ENCODE measurements around the gene CRYBB3. TPM values are rescaled to one million over a fixed set of nuclear protein-coding genes. Genes with fewer than 3 reads are reported as not detected.

Gene CRYBB3
- total RNA-seq, 1 experiment from 2014 or later: 0.64 TPM

DNA sequence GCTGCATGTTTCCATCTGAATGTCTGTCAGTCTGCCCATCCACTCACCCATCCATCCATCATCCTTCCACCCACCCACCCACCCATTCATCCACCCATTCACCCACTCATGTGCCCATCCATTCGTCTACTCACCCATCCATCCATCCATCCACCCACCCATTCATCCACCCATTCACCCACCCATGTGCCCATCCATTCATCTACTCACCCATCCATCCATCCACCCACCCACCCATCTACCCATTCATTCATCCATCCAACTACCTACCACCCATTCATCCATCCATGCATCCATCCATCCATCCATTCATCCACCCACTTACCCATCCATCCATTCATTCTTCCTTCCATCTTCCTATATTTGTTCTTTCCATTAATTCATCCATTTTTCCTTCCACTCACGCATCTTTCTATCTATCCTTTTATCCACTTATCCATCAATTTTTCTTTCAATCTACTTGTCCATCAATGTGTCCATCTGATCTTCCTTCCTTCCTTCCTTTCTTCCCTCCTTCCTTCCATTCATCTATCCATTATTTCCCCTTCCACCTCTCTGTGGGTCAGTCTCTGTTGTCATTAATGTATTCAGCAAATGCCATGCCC, 8.0 kb downstream of the CRYBB3 start (continued):
- TF ChIP-seq, protein P1, sequence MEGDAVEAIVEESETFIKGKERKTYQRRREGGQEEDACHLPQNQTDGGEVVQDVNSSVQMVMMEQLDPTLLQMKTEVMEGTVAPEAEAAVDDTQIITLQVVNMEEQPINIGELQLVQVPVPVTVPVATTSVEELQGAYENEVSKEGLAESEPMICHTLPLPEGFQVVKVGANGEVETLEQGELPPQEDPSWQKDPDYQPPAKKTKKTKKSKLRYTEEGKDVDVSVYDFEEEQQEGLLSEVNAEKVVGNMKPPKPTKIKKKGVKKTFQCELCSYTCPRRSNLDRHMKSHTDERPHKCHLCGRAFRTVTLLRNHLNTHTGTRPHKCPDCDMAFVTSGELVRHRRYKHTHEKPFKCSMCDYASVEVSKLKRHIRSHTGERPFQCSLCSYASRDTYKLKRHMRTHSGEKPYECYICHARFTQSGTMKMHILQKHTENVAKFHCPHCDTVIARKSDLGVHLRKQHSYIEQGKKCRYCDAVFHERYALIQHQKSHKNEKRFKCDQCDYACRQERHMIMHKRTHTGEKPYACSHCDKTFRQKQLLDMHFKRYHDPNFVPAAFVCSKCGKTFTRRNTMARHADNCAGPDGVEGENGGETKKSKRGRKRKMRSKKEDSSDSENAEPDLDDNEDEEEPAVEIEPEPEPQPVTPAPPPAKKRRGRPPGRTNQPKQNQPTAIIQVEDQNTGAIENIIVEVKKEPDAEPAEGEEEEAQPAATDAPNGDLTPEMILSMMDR (IDR thresholded peaks at IDR 0.05 in 2 of 3, conservative IDR thresholded peaks at IDR 0.05 in 1 of 3; ENCODE audit: borderline replicate concordance in 1 of 3, insufficient read depth in 1 of 3, low read depth in 2 of 3, low read length in 2 of 3): no peak
- TF ChIP-seq SRF (IDR thresholded peaks at IDR 0.05; ENCODE audit: low read depth) (no peak), EZH2 (IDR thresholded peaks at IDR 0.05) (no peak), ZNF274 (IDR thresholded peaks at IDR 0.05; ENCODE audit: low read depth, low read length) (no peak), POLR2AphosphoS5 (IDR thresholded peaks at IDR 0.05; ENCODE audit: low read depth, low read length) (no peak), ZFX (IDR thresholded peaks at IDR 0.05) (no peak), CEBPB (IDR thresholded peaks at IDR 0.05; ENCODE audit: low read depth) (no peak)

DNA sequence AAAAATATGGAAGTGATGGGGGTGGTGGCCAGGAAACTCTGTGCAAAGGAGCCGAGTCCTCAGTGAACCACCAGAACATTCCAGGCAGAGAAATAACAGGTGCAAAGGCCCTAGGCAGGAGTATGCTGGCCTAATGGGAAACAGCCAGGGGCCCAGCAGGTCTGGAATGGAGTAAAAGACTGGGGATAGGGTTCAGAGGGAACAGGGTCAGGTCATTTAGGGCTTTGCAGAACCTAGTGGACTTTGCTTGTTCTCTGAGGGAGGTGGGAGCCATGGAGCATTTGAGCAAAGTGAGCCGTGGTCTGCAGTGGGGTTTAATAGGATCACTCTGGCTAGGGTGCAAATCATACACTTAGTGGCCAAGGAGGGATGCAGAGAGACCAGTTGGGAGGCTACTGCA, 8.7 kb downstream of the CRYBB3 start:
- Histone ChIP-seq H3K4me2 (ENCODE audit: low read length) (no peak overlapping the region), H3K79me2 (ENCODE audit: insufficient read depth, low read length) (no peaks in the 10 kb centered on the region), H3K36me3 (ENCODE audit: control insufficient read depth in 1 of 2, insufficient read depth in 2 of 2, low read length in 2 of 2) (no peaks in the 10 kb centered on the region), H4K20me1 (ENCODE audit: insufficient read depth) (no peaks in the 10 kb centered on the region), H3K9me3 (ENCODE audit: control insufficient read depth in 1 of 2, insufficient read depth in 1 of 2, low read depth in 1 of 2, low read length in 2 of 2) (no peaks in the 10 kb centered on the region), H3K9me2 (ENCODE audit: insufficient read depth) (no peaks in the 10 kb centered on the region), H3K9ac (ENCODE audit: low read length) (no peak overlapping the region), H3K4me3 (replicated peaks in 1 of 2; ENCODE audit: low read depth in 1 of 2, low read length in 2 of 2) (no peak overlapping the region), H3K4me1 (ENCODE audit: control insufficient read depth in 1 of 2, insufficient read depth in 2 of 2, low read length in 2 of 2) (no peaks in the 10 kb centered on the region), H3K27ac (ENCODE audit: low read depth, low read length) (no peak overlapping the region), H3K27me3 (ENCODE audit: insufficient read depth, low read length) (no peaks in the 10 kb centered on the region), H2AFZ (ENCODE audit: low read depth, low read length, poor library complexity, severe bottlenecking) (no peak overlapping the region)
- DNase-seq (ENCODE audit: low read depth, low spot score): no peak
- ATAC-seq: no peak
- no peak for TF ChIP-seq JUND (IDR thresholded peaks at IDR 0.05)
- no peak for TF ChIP-seq TCF7L2 (IDR thresholded peaks at IDR 0.05; ENCODE audit: borderline replicate concordance, extremely low read depth, insufficient read depth, insufficient read length)
- TF ChIP-seq EGR1 (IDR thresholded peaks at IDR 0.05; ENCODE audit: low read depth): no peak
- TF ChIP-seq EZH2phosphoT487 (IDR thresholded peaks at IDR 0.05; ENCODE audit: borderline replicate concordance): no peak
- TF ChIP-seq SIN3A (IDR thresholded peaks at IDR 0.05; ENCODE audit: low read depth): no peak
- TF ChIP-seq RAD21 (IDR thresholded peaks at IDR 0.05; ENCODE audit: low read depth): no peak
- TF ChIP-seq EZH2 (IDR thresholded peaks at IDR 0.05): no peak
- no peak for TF ChIP-seq ZNF274 (IDR thresholded peaks at IDR 0.05; ENCODE audit: low read depth, low read length)
- TF ChIP-seq CEBPB (IDR thresholded peaks at IDR 0.05; ENCODE audit: low read depth): no peak
- TF ChIP-seq, protein P2, sequence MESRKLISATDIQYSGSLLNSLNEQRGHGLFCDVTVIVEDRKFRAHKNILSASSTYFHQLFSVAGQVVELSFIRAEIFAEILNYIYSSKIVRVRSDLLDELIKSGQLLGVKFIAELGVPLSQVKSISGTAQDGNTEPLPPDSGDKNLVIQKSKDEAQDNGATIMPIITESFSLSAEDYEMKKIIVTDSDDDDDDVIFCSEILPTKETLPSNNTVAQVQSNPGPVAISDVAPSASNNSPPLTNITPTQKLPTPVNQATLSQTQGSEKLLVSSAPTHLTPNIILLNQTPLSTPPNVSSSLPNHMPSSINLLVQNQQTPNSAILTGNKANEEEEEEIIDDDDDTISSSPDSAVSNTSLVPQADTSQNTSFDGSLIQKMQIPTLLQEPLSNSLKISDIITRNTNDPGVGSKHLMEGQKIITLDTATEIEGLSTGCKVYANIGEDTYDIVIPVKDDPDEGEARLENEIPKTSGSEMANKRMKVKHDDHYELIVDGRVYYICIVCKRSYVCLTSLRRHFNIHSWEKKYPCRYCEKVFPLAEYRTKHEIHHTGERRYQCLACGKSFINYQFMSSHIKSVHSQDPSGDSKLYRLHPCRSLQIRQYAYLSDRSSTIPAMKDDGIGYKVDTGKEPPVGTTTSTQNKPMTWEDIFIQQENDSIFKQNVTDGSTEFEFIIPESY (IDR thresholded peaks at IDR 0.05; ENCODE audit: extremely low read depth, insufficient replicate concordance, low read length): no peak
- no peak for TF ChIP-seq ZFX (IDR thresholded peaks at IDR 0.05)
- TF ChIP-seq MAX (IDR thresholded peaks at IDR 0.05): no peak
- ChIA-PET POLR2A (no interaction called here), CTCF (no interaction called here), RAD21 (ENCODE audit: low non-redundant PET in 1 of 2, low total read pairs in 2 of 2, uncharacterized antibody in 2 of 2, unreplicated experiment in 2 of 2) (no interaction called here)
- BruUV-seq (replicated peaks): no TSS peak
- intact Hi-C loops (cut with micrococcal nuclease): loop anchor here (10.0 kb wide), 1 partner anchor 126 kb away; no protein-coding TSS in a partner anchor

Measured in HCT116 (cell line).